Hindlimb muscle (tissue), 1 donor: Measurements from ENCODE around the gene BAZ1B. TPM values are rescaled to one million over a fixed set of nuclear protein-coding genes. Genes with fewer than 3 reads are reported as not detected.
"Not testable (repeated sequence)": the region's sequence is repeated elsewhere in the genome, so short reads cannot be mapped to it uniquely, and the experiment has no call there.

Source experiments
- DNase-seq: peaks from one replicate; pipeline ENCODE4 v3.0.0-alpha.2; 2013
- polyA plus RNA-seq: library from polyadenylated mRNA; unstranded; fragments of 120-200 nt; gene quantifications from one replicate; pipeline ENCODE4 v1.2.1, GENCODE V29; 2013; ENCODE audit not compliant: insufficient read length

Gene BAZ1B
- polyA plus RNA-seq, 1 donor = 53.0 TPM

DNA sequence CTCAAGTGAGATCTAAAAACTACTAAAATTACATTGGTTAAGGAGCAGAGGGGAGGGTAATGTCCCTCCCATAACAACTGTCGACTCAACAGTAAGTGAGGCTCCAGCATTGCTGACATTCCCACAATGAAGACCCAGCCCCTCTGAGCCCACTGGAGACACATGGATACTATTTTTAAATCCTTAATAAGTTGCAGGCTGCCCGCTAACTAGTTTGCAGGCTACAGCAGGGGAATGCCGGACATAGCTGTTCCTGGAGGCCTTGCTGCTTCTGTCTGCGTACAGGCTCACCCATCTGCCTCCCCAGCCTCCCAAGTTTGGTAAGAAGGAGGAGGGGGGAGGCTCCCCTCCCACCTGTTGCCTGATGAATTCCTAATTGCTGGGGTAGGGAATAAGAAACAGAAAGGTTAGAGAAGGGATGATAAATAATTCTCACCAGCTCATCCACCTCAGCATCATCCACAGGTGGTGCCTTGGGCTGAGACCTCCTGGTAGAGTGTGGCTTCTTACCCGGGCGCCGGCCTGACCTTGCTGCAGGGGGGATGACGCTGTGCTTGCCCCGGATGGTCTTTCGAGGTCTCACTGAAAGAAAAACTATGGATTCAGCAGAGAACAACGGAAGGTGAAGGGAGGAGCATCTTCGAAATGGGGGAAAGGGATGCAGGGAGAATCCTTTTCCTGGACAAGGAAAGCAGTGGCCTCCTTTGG lies 78.4 kb downstream of the BAZ1B start:
- DNase-seq = no peak

DNA sequence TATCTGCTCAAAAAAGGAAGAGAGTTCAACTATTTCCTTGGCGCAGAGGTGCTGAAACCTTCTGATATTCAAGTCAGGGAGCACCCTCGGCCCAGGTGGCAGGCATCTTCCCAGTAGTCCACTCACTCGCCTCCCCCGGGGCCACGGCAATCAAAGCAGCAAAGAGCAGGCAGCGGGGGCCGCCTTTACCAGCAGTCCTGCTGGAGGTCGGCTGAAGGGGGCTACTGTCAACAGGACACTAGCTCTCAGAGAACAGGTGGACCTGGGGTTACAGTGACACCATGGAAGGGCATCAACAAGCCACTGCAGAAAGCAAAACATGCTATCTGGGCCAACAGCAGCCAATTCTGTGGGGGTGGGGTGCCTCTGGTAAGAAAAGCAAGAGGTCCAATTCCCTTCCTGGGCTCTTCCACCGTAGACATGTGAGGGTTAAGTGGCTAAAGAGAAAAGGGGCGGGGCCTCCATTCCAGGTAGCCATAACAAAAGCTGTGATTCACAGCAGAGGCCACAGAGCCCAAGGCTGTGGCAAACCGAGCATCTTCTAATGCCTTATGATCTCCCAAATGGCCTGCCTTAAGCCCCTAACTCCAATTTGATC lies 79.1 kb downstream of the BAZ1B start:
- DNase-seq = no peak

DNA sequence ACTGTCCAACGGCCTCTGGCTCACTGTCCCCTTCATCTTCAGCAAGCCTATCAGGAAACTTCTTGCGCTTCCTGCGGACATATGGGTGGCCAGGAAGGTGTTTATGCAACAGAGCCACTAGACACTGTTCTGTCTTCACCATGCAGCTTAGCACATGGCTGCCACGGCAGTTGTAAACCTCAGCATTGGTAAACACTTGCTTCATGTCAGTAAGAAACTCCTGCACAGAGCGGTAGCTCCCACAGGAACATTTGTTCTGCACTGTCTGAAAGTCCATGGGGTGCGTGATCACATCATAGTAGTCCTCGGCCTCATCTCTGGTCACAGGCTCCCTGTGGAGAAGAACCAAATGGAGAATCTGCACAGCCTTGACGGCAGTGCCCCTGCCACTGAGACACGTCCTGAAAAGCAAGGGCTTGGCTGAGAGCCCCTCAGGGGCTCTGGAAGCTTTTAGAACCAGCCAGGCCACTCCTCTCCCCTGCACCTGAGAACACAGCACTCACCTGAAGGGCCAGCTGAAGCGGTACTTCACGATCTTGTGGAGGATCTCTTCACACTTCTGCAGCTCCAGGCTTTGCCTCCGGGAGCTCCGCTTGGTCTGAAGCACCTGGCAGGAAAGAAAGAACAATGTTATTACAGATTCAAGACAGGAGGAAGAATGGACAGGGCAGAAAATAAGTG lies 79.7 kb downstream of the BAZ1B start:
- no peak for DNase-seq

GRCh38 chr7:73439410-73439704 lies 82.7 kb downstream of the BAZ1B start:
- no peak for DNase-seq

DNA sequence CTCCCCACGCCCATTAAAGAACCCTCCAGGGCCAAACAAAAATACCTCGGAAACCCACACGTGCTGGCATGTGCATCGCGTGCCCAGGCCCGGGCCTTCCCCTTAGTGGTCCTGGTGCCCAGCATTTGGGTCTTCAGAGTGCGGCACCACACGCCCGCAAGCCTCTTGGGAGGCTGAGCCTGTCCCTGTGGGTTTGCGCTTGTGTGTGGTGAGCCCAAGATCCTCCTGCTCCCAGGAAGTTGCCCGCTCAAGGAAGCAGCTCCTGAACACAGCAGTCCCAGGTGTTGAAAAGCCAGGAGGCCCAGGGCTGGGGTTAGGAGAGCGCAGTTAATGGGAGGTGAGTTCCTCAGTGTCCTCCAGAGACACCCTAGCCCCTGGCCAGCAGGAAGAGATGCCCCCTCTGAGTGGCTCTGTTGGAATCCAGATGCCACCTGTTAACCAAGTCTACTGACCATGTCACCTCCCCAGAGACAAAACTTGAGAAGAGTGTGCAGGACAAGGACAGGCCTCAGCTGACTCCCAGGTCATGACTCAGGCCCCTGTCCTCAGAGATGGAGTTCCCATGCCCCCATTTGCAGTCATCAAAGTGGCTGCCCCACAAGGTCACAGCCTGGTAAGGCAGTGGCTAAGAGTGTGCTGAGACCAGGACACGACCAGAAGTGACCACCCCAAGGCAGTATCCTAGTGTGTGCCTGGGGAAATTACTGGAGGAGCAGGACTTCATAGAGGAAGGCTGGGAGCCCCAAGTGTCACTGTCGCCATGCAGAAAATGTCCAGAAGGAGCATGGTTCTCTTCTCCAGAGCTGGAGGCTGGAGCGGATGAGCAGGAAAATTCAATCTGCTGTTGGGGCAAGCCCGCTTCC lies 83.3 kb downstream of the BAZ1B start:
- DNase-seq = no peak

GRCh38 chr7:73437621-73438416 lies 84.3 kb downstream of the BAZ1B start:
- peak; percentile 62 for DNase-seq

GRCh38 chr7:73437091-73437490 lies 85.0 kb downstream of the BAZ1B start:
- no peak for DNase-seq

DNA sequence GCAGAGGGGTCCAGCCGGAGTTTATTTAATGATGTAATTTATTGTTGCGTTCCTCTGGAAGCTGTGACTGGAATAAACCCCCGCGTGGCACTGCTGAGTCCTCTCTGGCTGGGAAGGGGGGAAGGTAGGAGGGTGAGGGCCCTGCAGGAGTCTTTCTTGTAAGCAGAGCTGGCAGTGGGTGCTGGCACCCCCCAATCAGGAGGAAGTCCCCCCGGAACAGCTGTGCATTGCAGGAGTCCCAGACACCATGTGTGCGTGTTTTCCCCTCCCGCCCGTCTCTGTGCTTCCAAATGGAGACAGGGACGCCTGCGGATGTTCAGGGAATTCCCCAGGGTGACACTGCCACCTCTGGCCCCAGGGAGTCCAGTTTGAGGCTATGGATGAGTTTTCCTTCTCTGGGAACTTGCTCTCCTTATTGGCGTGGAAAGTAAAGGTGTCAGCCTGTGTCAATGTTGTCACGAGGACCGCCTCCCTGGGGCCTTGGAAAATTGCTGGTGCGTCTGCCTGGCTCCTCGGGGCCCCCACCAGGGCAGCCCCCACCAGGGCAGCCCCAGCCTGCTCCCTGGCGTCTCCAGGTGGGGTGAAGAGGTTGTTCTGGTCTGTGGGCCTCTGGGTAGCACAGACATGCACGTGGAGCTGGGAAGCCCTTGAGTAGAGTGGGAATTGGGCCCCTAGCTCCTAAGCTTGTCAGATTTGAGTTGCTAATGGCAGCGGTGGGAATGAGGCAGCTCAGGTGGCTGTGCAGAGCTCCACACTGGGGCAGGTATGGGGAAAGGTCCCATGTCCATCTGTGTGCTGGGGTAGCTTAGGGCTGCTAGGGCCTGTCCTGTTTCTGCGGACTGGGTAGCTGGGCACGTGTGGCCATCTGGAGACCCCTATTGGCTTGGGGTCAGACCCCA lies 85.8 kb downstream of the BAZ1B start:
- DNase-seq = no peak

DNA sequence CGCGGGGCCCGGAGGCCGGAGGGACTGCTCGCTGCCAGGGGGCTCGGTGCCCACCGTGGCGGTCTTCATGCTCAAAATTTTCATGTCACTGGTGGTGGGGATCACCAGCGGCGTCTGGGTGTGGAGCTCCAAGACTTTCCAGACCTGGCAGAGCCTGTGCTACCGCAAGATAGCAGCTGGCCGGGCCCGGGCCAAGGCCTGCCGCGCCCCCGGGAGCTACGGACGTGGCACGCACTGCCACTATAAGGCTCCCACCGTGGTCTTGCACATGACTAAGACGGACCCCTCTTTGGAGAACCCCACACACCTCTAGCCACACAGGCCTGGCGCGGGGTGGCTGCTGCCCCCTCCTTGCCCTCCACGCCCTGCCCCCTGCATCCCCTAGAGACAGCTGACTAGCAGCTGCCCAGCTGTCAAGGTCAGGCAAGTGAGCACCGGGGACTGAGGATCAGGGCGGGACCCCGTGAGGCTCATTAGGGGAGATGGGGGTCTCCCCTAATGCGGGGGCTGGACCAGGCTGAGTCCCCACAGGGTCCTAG lies 86.6 kb downstream of the BAZ1B start:
- DNase-seq = no peak

- DNase-seq = no peak
Observed at GRCh38 chr7:73434701-73435069, 87.4 kb downstream of the BAZ1B start.

GRCh38 chr7:73433924-73434700 lies 88.0 kb downstream of the BAZ1B start:
- DNase-seq = no peak

GRCh38 chr7:73432676-73433075 lies 89.4 kb downstream of the BAZ1B start:
- DNase-seq = no peak

DNA sequence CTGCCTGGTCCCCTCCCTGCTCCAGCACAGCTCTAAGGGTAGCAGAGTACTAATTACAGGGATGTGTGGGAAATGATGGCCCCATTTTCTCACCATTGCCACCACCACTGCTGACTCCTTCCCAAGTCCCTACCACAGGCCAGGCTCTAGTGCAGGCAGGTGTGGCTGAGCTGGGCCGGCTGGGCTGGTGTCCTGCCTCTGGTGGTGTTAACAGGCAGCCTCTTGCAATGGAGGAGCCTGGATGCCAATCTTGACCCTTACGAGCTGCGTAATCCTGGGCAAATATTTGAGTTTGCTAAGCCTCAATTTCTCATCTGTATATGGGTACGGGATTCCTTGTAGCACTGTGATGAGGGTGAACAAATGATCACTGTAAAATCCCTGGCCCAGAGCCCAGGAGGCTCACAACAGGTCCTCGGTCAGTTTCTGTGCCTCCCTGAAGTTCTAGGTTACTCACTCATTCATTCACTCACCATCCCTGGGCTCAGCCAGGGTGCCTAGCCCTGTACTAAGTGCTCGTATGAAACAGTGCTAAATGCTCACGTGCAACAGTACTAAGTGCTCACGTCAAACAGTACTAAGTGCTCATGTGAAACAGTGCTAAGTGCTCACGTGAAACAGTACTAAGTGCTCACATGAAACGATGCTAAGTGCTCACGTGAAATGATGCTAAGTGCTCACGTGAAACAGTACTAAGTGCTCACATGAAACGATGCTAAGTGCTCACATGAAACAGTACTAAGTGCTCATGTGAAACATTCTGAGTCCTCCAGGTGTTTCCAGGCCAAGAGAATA lies 90.9 kb downstream of the BAZ1B start:
- DNase-seq = no peak

GRCh38 chr7:73430540-73430939 lies 91.6 kb downstream of the BAZ1B start:
- DNase-seq = not testable (repeated sequence)

- DNase-seq = no peak
Observed at GRCh38 chr7:73429622-73430505, 92.2 kb downstream of the BAZ1B start.

GRCh38 chr7:73429215-73429614 lies 92.9 kb downstream of the BAZ1B start:
- no peak for DNase-seq

GRCh38 chr7:73427902-73428787 lies 93.9 kb downstream of the BAZ1B start:
- no peak for DNase-seq
